DMS 273 treated with DMSO at 0.1 percent for 48 hours (cell line): ENCODE results near the gene HDC.

ENCODE experiments used
- DNase-seq: peaks from one replicate; lab custom pipeline; 2025; lab: John Stamatoyannopoulos, UW

Gene HDC

GRCh38 chr15:50225938-50226337 lies 39.6 kb downstream of the HDC start:
- no peak for DNase-seq

- DNase-seq = no peak
Observed at GRCh38 chr15:50225057-50225456, 40.5 kb downstream of the HDC start.

GRCh38 chr15:50224606-50225005 lies 40.9 kb downstream of the HDC start:
- no peak for DNase-seq

GRCh38 chr15:50222181-50222580 lies 43.3 kb downstream of the HDC start:
- no peak for DNase-seq

GRCh38 chr15:50219820-50220219 lies 45.7 kb downstream of the HDC start:
- DNase-seq = no peak

GRCh38 chr15:50218691-50219090 lies 46.8 kb downstream of the HDC start:
- no peak for DNase-seq

GRCh38 chr15:50218291-50218690 lies 47.2 kb downstream of the HDC start:
- no peak for DNase-seq

GRCh38 chr15:50210462-50211157 lies 54.9 kb downstream of the HDC start:
- no peak for DNase-seq

- no peak for DNase-seq
Observed at GRCh38 chr15:50209809-50210208, 55.7 kb downstream of the HDC start.

- DNase-seq = no peak
Observed at GRCh38 chr15:50206020-50206419, 59.5 kb downstream of the HDC start.

GRCh38 chr15:50202003-50202402 lies 63.5 kb downstream of the HDC start:
- DNase-seq = no peak

- DNase-seq = no peak
Observed at GRCh38 chr15:50192926-50193620, 72.5 kb downstream of the HDC start.

- DNase-seq = no peak
Observed at GRCh38 chr15:50192164-50192563, 73.4 kb downstream of the HDC start.
